K562 (cell line): ENCODE data around the gene CHD8. TPM values are rescaled to one million over a fixed set of nuclear protein-coding genes. Genes with fewer than 3 reads are reported as not detected.
A peak's percentile ranks its signal among the peaks of the same experiment; 100 is the strongest.

Experiments used
- ASH1L ChIP-seq: fragments of 450-650 bp; IDR thresholded peaks from 2 replicates; pipeline ENCODE4 v1.6.1; 2018; ENCODE audit warnings: borderline replicate concordance, mild to moderate bottlenecking, low read depth; ENCODE audit not compliant: partially characterized antibody
- CHD7 ChIP-seq: fragments of 200-600 bp; sonication (generic); IDR thresholded peaks from one replicate; pipeline ENCODE4 v1.6.1; 2012; ENCODE audit warnings: mild to moderate bottlenecking, low read depth, low read length, inconsistent platforms
- CXXC5 ChIP-seq: fragments of 250-450 bp; sonication (Bioruptor Pico); IDR thresholded peaks from 2 replicates; pipeline ENCODE4 v1.8.0; 2022; ENCODE audit warnings: inconsistent platforms, mild to moderate bottlenecking, moderate library complexity
- ELK1 ChIP-seq: sonication (generic); formaldehyde crosslinking; IDR thresholded peaks from 2 replicates; pipeline ENCODE4 v1.8.1; 2022; ENCODE audit warnings: missing genetic modification reagents
- HES1 ChIP-seq: fragments of 450-650 bp; IDR thresholded peaks from 2 replicates; pipeline ENCODE4 v1.6.1; 2016; ENCODE audit warnings: low read depth, mild to moderate bottlenecking, moderate library complexity
- KLF16 ChIP-seq: IDR thresholded peaks from 2 replicates; pipeline ENCODE4 v1.6.1; 2016; ENCODE audit warnings: antibody characterized with exemption
- MECOM ChIP-seq: fragments of 250-450 bp; sonication (Bioruptor Pico); IDR thresholded peaks from 2 replicates; pipeline ENCODE4 v1.8.0; 2022; ENCODE audit warnings: inconsistent platforms
- NRF1 ChIP-seq, 2 experiments: fragments of 450-650 bp; IDR thresholded peaks in 1 of 2; conservative IDR thresholded peaks in 1 of 2; 2 replicates each; pipeline ENCODE4 v1.6.1; 2014; ENCODE audit warnings: mild to moderate bottlenecking in 2 of 2
- POLR2A ChIP-seq: fragments of 450-650 bp; conservative IDR thresholded peaks from 2 replicates; pipeline ENCODE4 v1.6.1; 2016
- RB1 ChIP-seq: fragments of 450-650 bp; IDR thresholded peaks from 2 replicates; pipeline ENCODE4 v1.6.1; 2017; ENCODE audit warnings: low read depth, mild to moderate bottlenecking
- SOX6 ChIP-seq: fragments of 450-650 bp; IDR thresholded peaks from 2 replicates; pipeline ENCODE4 v1.6.1; 2014; ENCODE audit warnings: mild to moderate bottlenecking
- TCF7L2 ChIP-seq: fragments of 150-350 bp; IDR thresholded peaks from 2 replicates; pipeline ENCODE4 v1.6.1; 2016; ENCODE audit warnings: low read depth, mild to moderate bottlenecking, low read length, moderate library complexity
- YY1 ChIP-seq, 3 experiments: IDR thresholded peaks; 2 replicates each; pipeline ENCODE4 v1.6.1; 2011; ENCODE audit warnings: low read length in 2 of 3, mild to moderate bottlenecking in 2 of 3, moderate library complexity in 2 of 3, borderline replicate concordance in 1 of 3, control low read depth in 1 of 3, low read depth in 1 of 3; ENCODE audit not compliant: insufficient read depth in 3 of 3, insufficient replicate concordance in 2 of 3, control insufficient read depth in 1 of 3, insufficient read length in 1 of 3; ENCODE audit errors: extremely low read depth in 1 of 3
- ZNF184 ChIP-seq: sonication (generic); formaldehyde crosslinking; IDR thresholded peaks from 2 replicates; pipeline ENCODE4 v1.5.0; 2020; ENCODE audit warnings: missing genetic modification reagents
- ZNF766 ChIP-seq: fragments of 200-800 bp; sonication (Bioruptor generic); conservative IDR thresholded peaks from 2 replicates; pipeline ENCODE4 v1.6.1; 2016; ENCODE audit warnings: missing genetic modification characterization, missing compliant biosample characterization
- polyA plus RNA-seq, 8 experiments: library from polyadenylated mRNA; depleted of rRNA in 4 of 8; stranded (reverse) in 5 of 8; unstranded in 3 of 8; fragments of >200 nt; fragmentation: Nextera tagmentation in 2 of 8; fragmentation: Illumina TruSeq in 1 of 8; extraction: Ambion mirVana in 2 of 8; extraction: Trizol in 1 of 8; gene quantifications; 2 replicates each; pipeline versions ENCODE4 v1.2.1 to v1.2.3, GENCODE V29; 2011 to 2014; ENCODE audit warnings: inconsistent platforms in 1 of 8, missing spikeins in 1 of 8
- total RNA-seq, 7 experiments: library from RNA; depleted of rRNA in 6 of 7; stranded (reverse); fragments of >200 nt in 6 of 7; fragmentation: Illumina TruSeq in 2 of 7; extraction: Trizol in 2 of 7; gene quantifications; 2 replicates each; pipeline versions ENCODE4 v1.2.1 to v1.2.3, GENCODE V29; 2011 to 2021; ENCODE audit warnings: low replicate concordance in 1 of 7

The CHD8 gene
- total and polyA plus RNA-seq, 9 of the 15 experiments (the other 6 are each of a cell fraction or from before 2014, with no cell fraction given), result 11.1 to 51.2 (median 32.8) TPM

- TF ChIP-seq ELK1 (CRISPR knock-in tag) (no peak), POLR2A (peak; percentile 72), NRF1 (conservative IDR thresholded peaks at IDR 0.05 in 1 of 2, IDR thresholded peaks at IDR 0.05 in 1 of 2) (peak; percentile 80 to 84), CXXC5 (peak; percentile 98), MECOM (CRISPR knock-in tag) (no peak), RB1 (0 out of 2 replicates have a peak, but pooled peaks have one; percentile 27), CHD7 (no peak), ZNF184 (CRISPR knock-in tag) (no peak), TCF7L2 (no peak), ASH1L (peak; percentile 63), HES1 (no peak), YY1 (IDR thresholded peaks at IDR 0.05; ENCODE audit: borderline replicate concordance in 1 of 3, control insufficient read depth in 1 of 3, extremely low read depth in 1 of 3, insufficient read depth in 3 of 3, insufficient read length in 1 of 3, insufficient replicate concordance in 2 of 3, low read depth in 1 of 3, low read length in 2 of 3) (peak in 1 of 3 experiments; percentile 53), KLF16 (no peak), SOX6 (no peak), ZNF766 (CRISPR knock-in tag) (no peak)
Observed at GRCh38 chr14:21437063-21437901, 18.6 kb downstream of the CHD8 start (continued).
